ENCODE measurements around the gene DENND5A.
"Not testable (repeated sequence)": the region's sequence is repeated elsewhere in the genome, so short reads cannot be mapped to it uniquely, and the experiment has no call there.

DENND5A gene

DNA sequence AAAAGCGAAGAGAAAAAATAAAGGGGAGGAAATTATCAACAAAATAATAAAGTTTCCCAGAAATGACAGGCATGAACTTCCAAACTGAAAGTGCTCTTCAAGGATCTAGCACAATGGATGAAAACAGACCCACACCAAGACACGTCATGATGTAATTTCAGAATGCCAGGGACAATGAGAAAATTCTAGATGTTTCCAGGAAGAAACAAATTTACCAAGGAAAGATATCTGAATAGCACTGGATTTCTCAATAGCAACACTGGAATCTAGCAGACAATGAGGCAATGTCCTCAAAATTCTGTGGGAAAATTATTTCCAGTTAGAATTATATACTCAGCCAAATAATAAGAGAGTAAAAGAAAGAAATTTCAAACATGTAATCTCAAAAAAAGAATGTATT lies 46.0 kb downstream of the DENND5A start:
- Histone ChIP-seq H3K27me3 (no peaks in the 10 kb centered on the region), H3K4me1 (peaks cover 17 to 48% (median 26%) of the 10 kb centered on the region in 10 experiments), H3K36me3 (peaks cover 0 to 10% (median 0%) of the 10 kb centered on the region in 11 experiments; a peak in 5 of 22 replicates), H4K20me1 (peaks cover 86 to 100% (median 100%) of the 10 kb centered on the region in 11 experiments), H3K27ac (no peak overlapping the region), H3K9ac (no peak overlapping the region), H3K9me3 (replicated peaks in 1 of 11) (no peaks in the 10 kb centered on the region; a peak in 1 of 22 replicates), H3K4me3 (no peak overlapping the region), H3K4me2 (no peak overlapping the region)
- no peak for TF ChIP-seq Cebpa-rat (IDR thresholded peaks at IDR 0.05)

DNA sequence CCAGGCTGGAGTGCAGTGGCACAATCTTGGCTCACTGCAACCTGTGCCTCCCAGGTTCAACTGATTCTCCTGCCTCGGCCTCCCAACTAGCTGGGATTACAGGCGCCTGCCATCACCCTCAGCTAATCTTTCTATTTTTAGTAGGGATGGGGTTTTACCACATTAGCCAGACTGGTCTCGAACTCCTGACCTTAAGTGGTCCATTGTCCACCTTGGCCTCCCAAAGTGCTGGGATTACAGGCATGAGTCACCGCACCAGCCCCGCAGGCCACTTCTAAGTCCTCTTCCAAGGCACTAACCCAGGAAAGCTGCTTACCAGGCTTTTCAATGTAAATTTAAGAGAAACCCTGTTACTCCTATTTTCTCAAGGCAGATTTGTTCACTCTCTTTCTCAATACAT lies 50.4 kb downstream of the DENND5A start:
- Histone ChIP-seq H3K27me3 (no peaks in the 10 kb centered on the region), H3K9me3 (replicated peaks in 1 of 11) (no peaks in the 10 kb centered on the region; a peak in 1 of 22 replicates), H3K9ac (no peak overlapping the region), H3K4me2 (no peak overlapping the region), H3K27ac (0 out of 22 replicates have a peak overlapping the region, but pooled peaks of 1 of the 11 experiments have one; percentile 11), H4K20me1 (peaks cover 87 to 100% (median 100%) of the 10 kb centered on the region in 11 experiments), H3K4me1 (peaks cover 22 to 61% (median 44%) of the 10 kb centered on the region in 10 experiments), H3K36me3 (peaks cover 0 to 8% (median 0%) of the 10 kb centered on the region in 11 experiments; a peak in 5 of 22 replicates), H3K4me3 (no peak overlapping the region)
- TF ChIP-seq Cebpa-rat (IDR thresholded peaks at IDR 0.05), result no peak

DNA sequence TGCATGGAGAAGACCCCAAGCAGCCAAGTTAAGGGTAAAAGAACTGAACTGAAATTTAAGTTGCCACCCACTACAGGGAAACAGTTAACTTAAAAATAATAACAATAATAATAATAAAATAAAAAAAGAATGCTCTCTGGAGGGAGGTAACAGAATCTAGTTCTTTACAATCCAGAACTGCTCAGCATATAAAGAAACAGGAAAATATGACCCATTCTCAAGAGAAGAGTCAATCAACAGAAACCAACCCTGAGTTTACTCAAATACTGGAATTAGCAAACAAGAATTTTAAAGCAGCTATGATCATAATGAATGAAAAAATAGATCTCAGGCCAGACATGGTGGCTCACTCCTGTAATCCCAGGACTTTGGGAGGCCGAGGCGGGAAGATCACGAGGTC lies 53.8 kb downstream of the DENND5A start:
- H3K4me2 ChIP-seq, result peak overlapping the region in 6 of 11 experiments; percentile 27 to 62 (median 49); a peak in 10 of 22 replicates
- H3K27ac ChIP-seq, result peak overlapping the region in 1 of 11 experiments; percentile 8; a peak in 2 of 22 replicates
- H3K27me3 ChIP-seq, result no peaks in the 10 kb centered on the region
- H3K4me3 ChIP-seq, result no peak overlapping the region
- no peak for TF ChIP-seq Cebpa-rat (IDR thresholded peaks at IDR 0.05)
- no peak overlapping the region for H3K9ac ChIP-seq
- H3K9me3 ChIP-seq (replicated peaks in 1 of 11), result no peaks in the 10 kb centered on the region
- H4K20me1 ChIP-seq, result peaks cover 96 to 100% (median 99%) of the 10 kb centered on the region in 11 experiments
- H3K36me3 ChIP-seq, result peaks cover 0 to 18% (median 6%) of the 10 kb centered on the region in 11 experiments; a peak in 11 of 22 replicates
- peaks cover 29 to 63% (median 42%) of the 10 kb centered on the region in 10 experiments for H3K4me1 ChIP-seq

DNA sequence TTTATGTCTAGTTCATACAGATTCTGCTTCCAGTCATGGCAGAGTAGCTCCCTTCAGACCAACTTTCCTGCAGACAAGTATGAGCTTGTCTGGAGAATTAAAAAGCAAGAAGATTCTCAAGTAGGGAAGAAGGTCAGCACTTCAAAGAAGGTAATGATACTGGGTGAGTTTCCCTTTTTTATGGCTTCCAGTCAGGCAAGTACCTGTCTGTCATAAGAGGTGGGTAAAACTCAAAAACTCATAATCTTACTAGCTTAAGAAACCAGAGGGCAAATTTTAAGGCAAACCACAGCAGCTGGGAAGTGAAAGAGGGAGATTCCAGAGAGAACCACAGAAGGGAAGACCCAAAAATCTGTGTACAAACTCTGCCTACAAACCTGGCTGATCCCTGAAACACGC lies 54.2 kb downstream of the DENND5A start:
- Histone ChIP-seq H3K4me1 (peaks cover 25 to 60% (median 38%) of the 10 kb centered on the region in 10 experiments), H3K9me3 (replicated peaks in 1 of 11) (no peaks in the 10 kb centered on the region), H3K4me3 (no peak overlapping the region), H3K27ac (peak overlapping the region in 1 of 11 experiments; percentile 8; a peak in 2 of 22 replicates), H4K20me1 (peaks cover 95 to 100% (median 97%) of the 10 kb centered on the region in 11 experiments), H3K27me3 (no peaks in the 10 kb centered on the region), H3K4me2 (peak overlapping the region in 6 of 11 experiments; percentile 27 to 62 (median 49); a peak in 13 of 22 replicates), H3K9ac (no peak overlapping the region), H3K36me3 (peaks cover 0 to 22% (median 8%) of the 10 kb centered on the region in 11 experiments; a peak in 15 of 22 replicates)
- no peak for TF ChIP-seq Cebpa-rat (IDR thresholded peaks at IDR 0.05)

DNA sequence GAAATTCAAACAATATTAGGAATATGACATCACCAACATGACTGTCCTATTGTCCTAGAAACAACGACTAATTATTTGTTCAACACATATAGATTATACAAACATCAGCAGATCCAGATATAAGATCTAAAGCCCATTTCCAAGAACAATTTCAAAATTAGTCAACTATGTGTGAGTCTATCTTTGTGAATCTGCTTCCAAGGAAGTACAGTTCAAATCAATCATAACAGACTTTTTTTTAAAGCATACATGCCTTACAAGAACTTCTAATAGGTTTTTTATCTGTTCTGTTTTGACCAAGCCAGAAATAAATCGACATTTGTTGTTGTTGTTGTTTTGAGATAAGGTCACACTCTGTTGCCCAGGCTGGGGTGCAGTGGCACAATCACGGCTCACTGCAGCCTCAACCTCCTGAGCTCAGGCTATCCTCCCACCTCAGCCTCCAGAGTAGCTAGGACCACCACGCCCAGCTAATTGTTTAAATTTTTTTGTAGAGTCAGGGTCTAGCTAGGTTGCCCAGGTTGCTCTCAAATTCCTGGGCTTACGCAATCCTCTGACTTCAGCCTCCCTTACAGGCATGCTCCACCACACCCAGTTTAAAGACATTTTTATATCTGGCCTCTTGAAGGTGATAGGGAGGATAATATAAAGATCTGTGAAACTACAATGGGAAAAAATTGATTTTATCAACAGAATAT lies 54.8 kb downstream of the DENND5A start:
- Histone ChIP-seq H3K4me3 (no peak overlapping the region), H3K27me3 (no peaks in the 10 kb centered on the region), H3K27ac (peak overlapping the region in 1 of 11 experiments; percentile 21; a peak in 1 of 22 replicates), H3K4me1 (peaks cover 19 to 54% (median 32%) of the 10 kb centered on the region in 10 experiments), H3K9ac (no peak overlapping the region), H4K20me1 (peaks cover 91 to 100% (median 97%) of the 10 kb centered on the region in 11 experiments), H3K36me3 (peaks cover 0 to 27% (median 13%) of the 10 kb centered on the region in 11 experiments; a peak in 19 of 22 replicates), H3K9me3 (replicated peaks in 1 of 11) (no peaks in the 10 kb centered on the region), H3K4me2 (peak overlapping the region in 6 of 11 experiments; percentile 27 to 62 (median 49); a peak in 13 of 22 replicates)
- TF ChIP-seq Cebpa-rat (IDR thresholded peaks at IDR 0.05), result peak in 4 of 11 experiments; percentile 31 to 61 (median 36); a peak in 3 of 22 replicates

DNA sequence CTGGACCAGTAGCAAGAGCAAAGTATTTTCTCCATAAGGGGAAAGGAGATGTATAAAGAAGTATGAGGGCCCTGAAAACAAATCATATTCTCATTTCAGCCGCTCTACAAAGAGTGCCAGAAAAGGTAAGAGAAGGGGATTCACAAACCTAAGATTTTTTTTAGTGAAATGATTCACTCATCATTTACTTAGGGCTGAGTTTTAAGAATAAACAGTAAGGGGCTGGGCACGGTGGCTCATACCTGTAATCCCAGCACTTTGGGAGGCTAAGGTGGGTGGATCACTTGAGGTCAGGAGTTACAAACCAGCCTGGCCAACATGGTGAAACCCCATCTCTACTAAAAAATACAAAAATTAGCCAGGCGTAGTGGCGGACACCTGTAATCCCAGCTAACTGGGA lies 55.5 kb downstream of the DENND5A start:
- H3K4me1 ChIP-seq, result peaks cover 12 to 48% (median 29%) of the 10 kb centered on the region in 10 experiments; a peak in 17 of 20 replicates
- peaks cover 86 to 100% (median 96%) of the 10 kb centered on the region in 11 experiments for H4K20me1 ChIP-seq
- not testable (repeated sequence) for H3K9ac ChIP-seq; H3K4me3 ChIP-seq; H3K27me3 ChIP-seq; H3K27ac ChIP-seq; H3K9me3 ChIP-seq (replicated peaks in 1 of 11)
- H3K36me3 ChIP-seq, result peaks cover 2 to 35% (median 20%) of the 10 kb centered on the region in 11 experiments; a peak in 21 of 22 replicates
- peak overlapping the region in 8 of 11 experiments; percentile 5 to 34 (median 24); a peak in 9 of 22 replicates for H3K4me2 ChIP-seq

DNA sequence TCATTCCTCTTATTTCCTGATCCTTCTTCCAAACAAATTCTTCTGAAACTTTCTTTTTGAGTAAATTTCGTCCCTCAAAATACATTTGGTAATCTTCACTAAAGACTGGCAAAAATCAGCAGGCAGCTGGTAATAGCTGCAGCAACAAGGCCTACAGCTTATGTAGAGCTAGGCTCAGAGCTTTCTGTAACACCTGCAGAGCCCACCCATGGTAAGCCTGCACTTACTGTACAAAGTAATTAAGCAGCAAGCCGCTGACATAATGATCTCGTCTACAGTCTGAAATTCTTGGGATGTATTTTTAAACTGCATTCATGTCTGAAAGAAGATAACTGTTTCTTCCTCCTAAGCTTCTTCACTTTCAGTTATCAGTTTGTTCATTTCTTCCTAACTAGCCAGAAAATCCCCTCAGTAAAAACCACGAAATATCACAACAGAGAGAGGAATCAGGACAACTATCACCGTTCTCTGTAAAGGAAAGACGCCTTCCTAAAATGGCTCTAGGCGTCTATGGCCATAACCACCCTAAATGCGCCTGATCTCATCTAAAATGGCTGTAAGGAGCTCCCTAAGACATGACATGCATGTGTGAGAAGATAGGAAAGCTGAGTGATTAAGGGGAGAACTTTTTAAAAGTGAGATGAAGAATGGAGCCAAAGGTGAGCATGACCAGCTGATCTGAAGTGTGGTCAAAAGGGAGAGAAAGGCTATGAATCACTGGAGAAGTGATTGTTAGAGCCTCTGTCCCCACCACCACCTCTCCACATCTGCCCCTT lies 56.2 kb downstream of the DENND5A start:
- H3K27ac ChIP-seq, result 0 out of 22 replicates have a peak overlapping the region, but pooled peaks of 1 of the 11 experiments have one; percentile 16
- peak overlapping the region in 8 of 11 experiments; percentile 5 to 34 (median 24); a peak in 10 of 22 replicates for H3K4me2 ChIP-seq

DNA sequence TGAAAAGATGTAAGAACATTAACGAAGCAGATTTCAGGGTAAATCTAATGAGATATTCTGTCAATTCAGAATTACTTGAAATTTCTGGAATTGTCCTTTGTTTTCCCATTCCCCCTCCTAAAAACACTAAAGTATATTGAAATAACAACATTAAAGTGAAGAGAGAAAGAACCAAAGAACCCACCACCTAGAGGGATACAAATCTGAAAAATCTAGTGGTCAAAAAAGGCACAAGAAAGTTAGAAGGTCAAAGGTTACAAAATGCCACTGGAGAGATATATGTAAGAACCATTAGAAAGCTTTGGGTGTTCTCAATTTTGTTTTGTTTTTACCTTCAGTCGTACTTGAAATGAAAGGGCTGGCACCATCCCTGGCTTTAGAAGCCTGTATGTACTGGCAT lies 57.9 kb downstream of the DENND5A start:
- Histone ChIP-seq H3K27ac (no peak overlapping the region), H3K9ac (no peak overlapping the region), H3K9me3 (replicated peaks in 1 of 11) (no peaks in the 10 kb centered on the region), H4K20me1 (peaks cover 80 to 100% (median 89%) of the 10 kb centered on the region in 11 experiments), H3K27me3 (no peaks in the 10 kb centered on the region), H3K4me3 (no peak overlapping the region), H3K4me1 (peaks cover 12 to 37% (median 29%) of the 10 kb centered on the region in 10 experiments; a peak in 17 of 20 replicates), H3K36me3 (peaks cover 25 to 51% (median 42%) of the 10 kb centered on the region in 11 experiments), H3K4me2 (no peak overlapping the region)
- no peak for TF ChIP-seq Cebpa-rat (IDR thresholded peaks at IDR 0.05)

More for the DNA sequence above, 56.2 kb downstream of the DENND5A start:
- Histone ChIP-seq H3K9ac (peak overlapping the region in 1 of 11 experiments; percentile 5; a peak in 1 of 22 replicates), H3K9me3 (replicated peaks in 1 of 11) (no peaks in the 10 kb centered on the region), H3K4me1 (peaks cover 12 to 47% (median 29%) of the 10 kb centered on the region in 10 experiments; a peak in 17 of 20 replicates), H3K27me3 (no peaks in the 10 kb centered on the region), H3K4me3 (no peak overlapping the region), H3K36me3 (peaks cover 8 to 42% (median 27%) of the 10 kb centered on the region in 11 experiments), H4K20me1 (peaks cover 86 to 100% (median 95%) of the 10 kb centered on the region in 11 experiments)
- TF ChIP-seq Cebpa-rat (IDR thresholded peaks at IDR 0.05), result no peak
